Keratinocyte (primary cell): ENCODE results near the gene CALCR. TPM values are rescaled to one million over a fixed set of nuclear protein-coding genes. Genes with fewer than 3 reads are reported as not detected.

Source experiments
- DNase-seq: peaks from one replicate; pipeline ENCODE4 v3.0.0-alpha.2; 2011; ENCODE audit warnings: low read depth, missing footprints, low spot score
- FAIRE-seq: peaks from 2 replicates; lab custom pipeline; 2011; peaks lifted over from hg19 to GRCh38; lab: Jason Lieb, UNC
- H2AFZ ChIP-seq: 2 replicates; pipeline ENCODE4 v1.6.0; 2012; ENCODE audit warnings: low read length, control low read depth, inconsistent platforms; ENCODE audit not compliant: control insufficient read depth
- H3K27ac ChIP-seq: 2 replicates; pipeline ENCODE4 v1.5.1; 2011; ENCODE audit warnings: low read length; ENCODE audit not compliant: control insufficient read depth, insufficient read depth
- H3K27me3 ChIP-seq: 3 replicates; pipeline ENCODE4 v1.6.0; 2011; ENCODE audit warnings: low read length; ENCODE audit not compliant: control insufficient read depth, insufficient read depth; ENCODE audit errors: extremely low read depth
- H3K36me3 ChIP-seq, 2 experiments: 2 replicates in 1 of 2; 3 replicates in 1 of 2; pipeline ENCODE4 v1.5.1; 2011; ENCODE audit warnings: low read length in 2 of 2, mild to moderate bottlenecking in 1 of 2; ENCODE audit not compliant: control insufficient read depth in 2 of 2, insufficient read depth in 2 of 2; ENCODE audit errors: extremely low read depth in 1 of 2
- H3K4me1 ChIP-seq: 3 replicates; pipeline ENCODE4 v1.5.1; 2011; ENCODE audit warnings: low read length; ENCODE audit not compliant: control insufficient read depth, insufficient read depth; ENCODE audit errors: extremely low read depth
- H3K4me2 ChIP-seq: 3 replicates; pipeline ENCODE4 v1.6.0; 2011; ENCODE audit warnings: low read depth, low read length; ENCODE audit not compliant: control insufficient read depth, insufficient read depth; ENCODE audit errors: extremely low read depth
- H3K4me3 ChIP-seq, 3 experiments: fragments of 200-600 bp in 1 of 3; sonication (generic) in 1 of 3; 2 replicates in 2 of 3; 3 replicates in 1 of 3; pipeline ENCODE4 v1.5.1; 2011 to 2016; ENCODE audit warnings: low read length in 3 of 3, mild to moderate bottlenecking in 3 of 3, control low read depth in 2 of 3, inconsistent platforms in 1 of 3, low read depth in 1 of 3, mixed read lengths in 1 of 3, mixed run types in 1 of 3, moderate library complexity in 1 of 3; ENCODE audit not compliant: control insufficient read depth in 2 of 3, insufficient read depth in 2 of 3; ENCODE audit errors: extremely low read depth in 1 of 3
- H3K79me2 ChIP-seq: 2 replicates; pipeline ENCODE4 v1.6.0; 2012; ENCODE audit warnings: low read length; ENCODE audit not compliant: control insufficient read depth, insufficient read depth
- H3K9ac ChIP-seq: 3 replicates; pipeline ENCODE4 v1.6.0; 2011; ENCODE audit warnings: low read length; ENCODE audit not compliant: control insufficient read depth, insufficient read depth; ENCODE audit errors: extremely low read depth
- H3K9me1 ChIP-seq: 3 replicates; pipeline ENCODE4 v1.6.0; 2011; ENCODE audit warnings: low read length; ENCODE audit not compliant: control insufficient read depth, insufficient read depth; ENCODE audit errors: extremely low read depth
- H3K9me3 ChIP-seq: 2 replicates; pipeline ENCODE4 v1.5.1; 2012; ENCODE audit warnings: low read depth, low read length; ENCODE audit not compliant: control insufficient read depth
- H4K20me1 ChIP-seq: 3 replicates; pipeline ENCODE4 v1.6.0; 2011; ENCODE audit warnings: low read length; ENCODE audit not compliant: control insufficient read depth, insufficient read depth; ENCODE audit errors: extremely low read depth
- EZH2 ChIP-seq: IDR thresholded peaks from one replicate; pipeline ENCODE4 v1.6.1; 2012; ENCODE audit warnings: inconsistent platforms, mild to moderate bottlenecking, low read length, moderate library complexity
- dilution Hi-C: fragments of 300-500 bp; cut with MboI; formaldehyde crosslinking; loops from one replicate; pipeline ENCODE4 v1.7.0; 2020; ENCODE audit warnings: low sequenced_read_pairs; ENCODE audit not compliant: extremely low pct_ligation_motif_present
- polyA minus RNA-seq, 3 experiments: library from RNA; depleted of rRNA, polyadenylated mRNA; stranded (reverse); fragments of >200 nt; gene quantifications; 1 replicate in 1 of 3; 2 replicates in 1 of 3; 3 replicates in 1 of 3; pipeline ENCODE4 v1.2.3, GENCODE V29; 2011
- polyA plus RNA-seq, 5 experiments: library from polyadenylated mRNA; depleted of rRNA in 3 of 5; stranded (reverse) in 3 of 5; stranded (forward) in 1 of 5; unstranded in 1 of 5; fragments of >200 nt; gene quantifications; 1 replicate in 1 of 5; 2 replicates in 3 of 5; 3 replicates in 1 of 5; pipeline versions ENCODE4 v1.2.1 to v1.2.3, GENCODE V29; 2011 to 2012; ENCODE audit warnings: missing spikeins in 2 of 5, low read depth in 1 of 5, low replicate concordance in 1 of 5
- TF ChIP-seq, protein P1 (sequence below), 3 experiments: IDR thresholded peaks in 1 of 3; conservative IDR thresholded peaks in 1 of 3; optimal IDR thresholded peaks in 1 of 3; 2 replicates in 2 of 3; 3 replicates in 1 of 3; pipeline versions ENCODE3 to v1.5.1; 2011; ENCODE audit warnings: low read length in 3 of 3, mild to moderate bottlenecking in 3 of 3, moderate library complexity in 2 of 3, control low read depth in 1 of 3, inconsistent platforms in 1 of 3; ENCODE audit not compliant: insufficient read depth in 2 of 3; ENCODE audit errors: extremely low read depth in 1 of 3

CALCR gene
- not detected in 3 replicates for polyA plus RNA-seq
- polyA plus RNA-seq (2011; ENCODE audit: low read depth), result not detected
- polyA plus RNA-seq (2011; cell fraction: cytosol; rRNA removed), result not detected in 2 replicates
- not detected in 2 replicates for polyA plus RNA-seq (2011; cell fraction: nucleus; rRNA removed)
- not detected in 2 replicates for polyA plus RNA-seq (2012; ENCODE audit: low replicate concordance)
- polyA minus RNA-seq, result not detected in 3 replicates
- polyA minus RNA-seq (2011; cell fraction: cytosol; rRNA and poly(A)+ RNA removed), result not detected
- not detected in 2 replicates for polyA minus RNA-seq (2011; cell fraction: nucleus; rRNA and poly(A)+ RNA removed)

DNA sequence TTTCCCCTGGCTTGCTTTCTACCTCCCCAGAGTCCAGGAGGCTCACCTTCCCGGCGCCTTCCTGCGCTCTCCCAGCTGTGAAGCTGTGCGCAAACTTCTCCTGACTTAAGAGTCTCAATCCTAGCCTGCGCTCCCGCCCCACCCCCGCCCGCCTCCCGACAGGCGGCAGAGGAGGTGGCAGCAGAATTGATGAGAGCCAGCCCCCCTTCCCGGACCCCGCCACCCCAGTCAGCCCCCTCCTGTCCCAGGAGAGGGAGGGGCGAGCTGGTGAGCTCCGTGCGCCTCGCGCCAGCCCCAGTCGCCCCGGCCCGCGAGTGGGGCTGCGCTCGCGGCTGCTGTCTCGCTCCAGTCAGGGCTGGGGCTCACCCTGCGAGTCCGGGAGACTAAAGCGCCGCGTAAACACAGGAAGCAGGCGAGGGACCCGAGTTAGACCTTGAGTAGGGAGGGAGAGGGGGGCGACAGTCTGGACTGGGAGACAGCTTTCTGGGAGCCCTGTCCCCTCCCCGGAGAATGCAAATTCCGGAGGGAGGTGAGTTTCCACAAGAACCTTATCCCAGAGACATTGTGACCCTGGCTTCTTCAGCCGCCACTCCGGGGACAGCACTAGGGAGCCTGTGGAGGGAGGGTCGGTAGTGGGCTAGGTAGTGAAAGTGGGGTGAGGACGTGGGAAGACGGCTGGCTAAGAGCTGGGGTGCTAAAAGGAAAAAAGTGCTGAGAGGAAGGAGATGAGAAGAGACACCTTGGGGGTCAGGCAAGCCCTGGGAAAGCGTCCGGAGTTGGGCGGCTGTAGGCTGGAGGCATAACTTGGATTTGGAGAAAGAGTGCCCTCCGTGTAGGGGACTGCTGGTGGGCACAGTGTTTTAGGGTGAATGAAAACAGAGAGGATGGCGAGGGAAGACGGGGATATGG is at the start of gene CALCR:
TSS of gene CALCR (minus strand) at position 79 of the 909 bp plus-strand sequence. CDS start 87,743 bp downstream, outside the sequence.
- Histone ChIP-seq H3K9me3 (no peaks in the 10 kb centered on the region), H3K27ac (no peak within 1 kb of the TSS), H3K4me2 (no peak within 1 kb of the TSS), H3K79me2 (no peaks in the 10 kb centered on the region), H3K4me3 (no peak within 1 kb of the TSS), H3K4me1 (no peaks in the 10 kb centered on the region), H3K27me3 (peaks cover 35% of the 10 kb centered on the region), H3K36me3 (no peaks in the 10 kb centered on the region), H3K9ac (no peak within 1 kb of the TSS), H2AFZ (no peak within 1 kb of the TSS), H4K20me1 (no peaks in the 10 kb centered on the region), H3K9me1 (no peaks in the 10 kb centered on the region)
- dilution Hi-C loops, result no loop called here
- DNase-seq, result no peak
- TF ChIP-seq, protein P1, sequence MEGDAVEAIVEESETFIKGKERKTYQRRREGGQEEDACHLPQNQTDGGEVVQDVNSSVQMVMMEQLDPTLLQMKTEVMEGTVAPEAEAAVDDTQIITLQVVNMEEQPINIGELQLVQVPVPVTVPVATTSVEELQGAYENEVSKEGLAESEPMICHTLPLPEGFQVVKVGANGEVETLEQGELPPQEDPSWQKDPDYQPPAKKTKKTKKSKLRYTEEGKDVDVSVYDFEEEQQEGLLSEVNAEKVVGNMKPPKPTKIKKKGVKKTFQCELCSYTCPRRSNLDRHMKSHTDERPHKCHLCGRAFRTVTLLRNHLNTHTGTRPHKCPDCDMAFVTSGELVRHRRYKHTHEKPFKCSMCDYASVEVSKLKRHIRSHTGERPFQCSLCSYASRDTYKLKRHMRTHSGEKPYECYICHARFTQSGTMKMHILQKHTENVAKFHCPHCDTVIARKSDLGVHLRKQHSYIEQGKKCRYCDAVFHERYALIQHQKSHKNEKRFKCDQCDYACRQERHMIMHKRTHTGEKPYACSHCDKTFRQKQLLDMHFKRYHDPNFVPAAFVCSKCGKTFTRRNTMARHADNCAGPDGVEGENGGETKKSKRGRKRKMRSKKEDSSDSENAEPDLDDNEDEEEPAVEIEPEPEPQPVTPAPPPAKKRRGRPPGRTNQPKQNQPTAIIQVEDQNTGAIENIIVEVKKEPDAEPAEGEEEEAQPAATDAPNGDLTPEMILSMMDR (optimal IDR thresholded peaks at IDR 0.05 in 1 of 3, IDR thresholded peaks at IDR 0.05 in 1 of 3, conservative IDR thresholded peaks at IDR 0.05 in 1 of 3; ENCODE audit: extremely low read depth in 1 of 3, insufficient read depth in 2 of 3, low read length in 3 of 3), result no peak
- peak; percentile 59 for TF ChIP-seq EZH2
- FAIRE-seq, result no peak

DNA sequence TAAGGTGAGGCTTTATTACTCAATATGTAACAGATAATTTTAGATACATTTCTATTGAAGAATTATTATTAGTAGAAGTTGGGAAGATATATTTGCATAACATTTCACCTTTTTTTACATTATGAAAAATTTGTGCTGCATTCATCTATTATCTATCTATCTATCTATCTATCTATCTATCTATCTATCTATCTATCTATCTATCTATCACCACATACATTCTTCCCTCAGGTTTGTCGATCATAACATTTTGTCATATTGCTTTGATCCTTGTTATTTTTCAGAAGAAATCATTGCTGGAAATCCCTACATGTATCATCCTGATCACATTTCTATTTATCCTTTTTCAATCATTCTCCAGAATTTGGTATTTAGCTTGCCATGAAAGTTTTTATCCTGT is 49.3 kb upstream of the CALCR start:
- FAIRE-seq (no peak), DNase-seq (no peak)
- H3K27me3 ChIP-seq, result no peaks in the 10 kb centered on the region
- H3K4me3 ChIP-seq, result no peak overlapping the region
- H2AFZ ChIP-seq, result no peak overlapping the region
- H3K36me3 ChIP-seq, result no peaks in the 10 kb centered on the region
- H3K9me3 ChIP-seq, result no peaks in the 10 kb centered on the region
- dilution Hi-C loops, result no loop called here
- no peaks in the 10 kb centered on the region for H3K79me2 ChIP-seq
- H4K20me1 ChIP-seq, result no peaks in the 10 kb centered on the region
- TF ChIP-seq, protein P1 (optimal IDR thresholded peaks at IDR 0.05 in 1 of 3, IDR thresholded peaks at IDR 0.05 in 1 of 3, conservative IDR thresholded peaks at IDR 0.05 in 1 of 3; ENCODE audit: extremely low read depth in 1 of 3, insufficient read depth in 2 of 3, low read length in 3 of 3), result no peak
- no peak for TF ChIP-seq EZH2
- no peak overlapping the region for H3K4me2 ChIP-seq
- no peak overlapping the region for H3K27ac ChIP-seq
- no peaks in the 10 kb centered on the region for H3K4me1 ChIP-seq
- H3K9ac ChIP-seq, result no peak overlapping the region
- no peaks in the 10 kb centered on the region for H3K9me1 ChIP-seq
